GM19043 (cell line): Measurements from ENCODE around the gene TMEM129.
"Not testable (repeated sequence)": the region's sequence is repeated elsewhere in the genome, so short reads cannot be mapped to it uniquely, and the experiment has no call there.

Source experiments
- ATAC-seq: cut with Tn5 transposase; IDR thresholded peaks from one replicate; pipeline ENCODE4 v1.9.1; 2021; ENCODE audit warnings: low read depth; ENCODE audit not compliant: unreplicated experiment

Gene TMEM129

GRCh38 chr4:1671011-1671410, 50.1 kb downstream of the TMEM129 start:
- ATAC-seq = not testable (repeated sequence)

DNA sequence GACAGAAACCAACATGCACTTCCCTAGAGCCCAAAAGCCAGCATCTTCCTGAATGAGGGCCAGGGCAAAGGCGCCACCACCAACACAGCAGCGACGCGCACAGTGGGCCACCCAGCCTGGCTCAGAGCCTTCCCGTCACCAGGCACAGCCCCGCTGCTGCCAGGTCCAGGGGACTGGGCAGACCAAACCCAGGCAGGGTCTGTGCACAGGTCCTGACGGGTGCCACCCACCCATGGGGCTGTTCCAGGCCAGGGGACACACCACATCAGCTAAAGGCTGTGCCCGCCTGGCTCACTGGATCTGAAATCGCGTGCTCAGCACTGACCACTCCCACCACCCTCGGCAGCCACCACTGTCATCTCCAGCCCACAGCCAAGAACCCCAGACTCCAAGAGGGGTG, 50.8 kb downstream of the TMEM129 start:
- ATAC-seq = no peak

- ATAC-seq = no peak
Measured at GRCh38 chr4:1669850-1670249, 51.3 kb downstream of the TMEM129 start.

GRCh38 chr4:1669270-1669669, 51.9 kb downstream of the TMEM129 start:
- no peak for ATAC-seq

- no peak for ATAC-seq
Measured at GRCh38 chr4:1668488-1668840, 52.7 kb downstream of the TMEM129 start.

- no peak for ATAC-seq
Measured at GRCh38 chr4:1667273-1667672, 53.9 kb downstream of the TMEM129 start.

DNA sequence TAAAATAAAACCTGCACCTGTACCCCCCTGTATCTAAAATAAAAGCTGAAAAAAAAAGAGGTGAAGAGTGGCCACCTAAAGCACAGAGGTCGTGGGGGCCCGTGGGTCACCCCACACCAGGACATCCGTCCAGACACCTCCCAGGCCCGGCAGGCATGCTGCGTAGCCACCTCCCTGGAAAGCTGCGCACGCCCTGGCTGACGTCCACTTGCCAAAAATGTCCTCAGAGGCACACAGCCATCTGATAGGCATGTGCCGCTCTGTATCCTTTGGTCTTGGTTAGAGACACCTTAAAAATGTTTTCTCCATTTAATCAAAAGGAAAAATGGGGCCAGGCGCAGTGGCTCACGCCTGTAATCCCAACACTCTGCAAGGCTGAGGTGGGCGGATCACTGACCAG, 54.7 kb downstream of the TMEM129 start:
- no peak for ATAC-seq
